H1 (cell line): Measurements from ENCODE around the gene SLC27A6. TPM values are rescaled to one million over a fixed set of nuclear protein-coding genes. Genes with fewer than 3 reads are reported as not detected.

Source experiments
- ASH2L ChIP-seq: fragments of 200-600, 300-600 bp; sonication (generic); IDR thresholded peaks from one replicate; pipeline ENCODE4 v1.7.1; 2017; ENCODE audit warnings: low read length
- KDM5A ChIP-seq: fragments of 200-600 bp; IDR thresholded peaks from 2 replicates; pipeline ENCODE4 v1.7.1; 2012; ENCODE audit warnings: mild to moderate bottlenecking, low read length, inconsistent platforms, mixed read lengths
- NANOG ChIP-seq: IDR thresholded peaks from 2 replicates; pipeline ENCODE4 v1.6.1; 2011; ENCODE audit warnings: low read length, low read depth, mild to moderate bottlenecking, inconsistent platforms; ENCODE audit not compliant: insufficient read depth, poor library complexity, severe bottlenecking
- NRF1 ChIP-seq: IDR thresholded peaks from 2 replicates; pipeline ENCODE4 v1.6.1; 2011; ENCODE audit warnings: mild to moderate bottlenecking, low read depth, low read length, improper control_type of control experiment
- TEAD4 ChIP-seq: IDR thresholded peaks from 2 replicates; pipeline ENCODE4 v1.6.1; 2012; ENCODE audit warnings: low read depth, low read length, inconsistent platforms, mixed read lengths
- polyA plus RNA-seq, 7 experiments: library from polyadenylated mRNA; depleted of rRNA in 3 of 7; stranded (reverse) in 5 of 7; unstranded in 2 of 7; fragments of >200 nt in 5 of 7; fragments of 200-250 nt in 2 of 7; gene quantifications; 1 replicate in 5 of 7; 2 replicates in 1 of 7; 4 replicates in 1 of 7; pipeline versions ENCODE4 v1.2.1 to v1.2.3, GENCODE V29; 2011 to 2013; ENCODE audit warnings: missing spikeins in 2 of 7, mixed read lengths in 2 of 7
- total RNA-seq: library from RNA; stranded (reverse); fragmentation: NEBNext Ultra II Directional; extraction: Animal tissue kit (Norgen Biotek cat#: 25700); gene quantifications from 2 replicates; pipeline ENCODE4 v1.2.1, GENCODE V29; 2021
- TF ChIP-seq, protein P1 (sequence below): fragments of 300-600 bp; sonication (generic); IDR thresholded peaks from 2 replicates; pipeline ENCODE4 v1.7.1; 2012; ENCODE audit warnings: low read length, moderate library complexity, mild to moderate bottlenecking, inconsistent platforms; ENCODE audit not compliant: insufficient replicate concordance

The SLC27A6 gene
- total and polyA plus RNA-seq, 2 of the 8 experiments (the other 6 are each of a cell fraction or from before 2014, with no cell fraction given): 4.0 to 4.7 TPM

DNA sequence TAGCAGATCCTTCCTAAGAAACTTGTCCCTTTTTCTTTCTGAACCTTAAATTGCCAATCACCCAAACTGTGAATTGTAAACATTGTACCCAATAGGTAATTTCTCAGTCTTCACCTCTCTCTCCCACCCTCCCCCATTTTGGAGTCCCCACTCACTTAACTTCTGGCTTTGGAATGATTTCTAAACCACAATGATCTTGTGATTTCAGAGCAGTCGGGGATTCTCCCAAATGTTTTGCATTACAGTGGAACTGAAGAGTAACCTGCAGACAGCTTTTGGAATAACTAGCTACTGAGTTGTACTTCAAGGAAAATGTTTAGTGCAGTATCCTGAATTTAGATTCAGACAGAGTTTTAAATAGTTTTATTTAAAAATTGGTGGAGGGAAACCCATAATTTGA is 19.2 kb downstream of the SLC27A6 start (continued):
- TF ChIP-seq, protein P1, sequence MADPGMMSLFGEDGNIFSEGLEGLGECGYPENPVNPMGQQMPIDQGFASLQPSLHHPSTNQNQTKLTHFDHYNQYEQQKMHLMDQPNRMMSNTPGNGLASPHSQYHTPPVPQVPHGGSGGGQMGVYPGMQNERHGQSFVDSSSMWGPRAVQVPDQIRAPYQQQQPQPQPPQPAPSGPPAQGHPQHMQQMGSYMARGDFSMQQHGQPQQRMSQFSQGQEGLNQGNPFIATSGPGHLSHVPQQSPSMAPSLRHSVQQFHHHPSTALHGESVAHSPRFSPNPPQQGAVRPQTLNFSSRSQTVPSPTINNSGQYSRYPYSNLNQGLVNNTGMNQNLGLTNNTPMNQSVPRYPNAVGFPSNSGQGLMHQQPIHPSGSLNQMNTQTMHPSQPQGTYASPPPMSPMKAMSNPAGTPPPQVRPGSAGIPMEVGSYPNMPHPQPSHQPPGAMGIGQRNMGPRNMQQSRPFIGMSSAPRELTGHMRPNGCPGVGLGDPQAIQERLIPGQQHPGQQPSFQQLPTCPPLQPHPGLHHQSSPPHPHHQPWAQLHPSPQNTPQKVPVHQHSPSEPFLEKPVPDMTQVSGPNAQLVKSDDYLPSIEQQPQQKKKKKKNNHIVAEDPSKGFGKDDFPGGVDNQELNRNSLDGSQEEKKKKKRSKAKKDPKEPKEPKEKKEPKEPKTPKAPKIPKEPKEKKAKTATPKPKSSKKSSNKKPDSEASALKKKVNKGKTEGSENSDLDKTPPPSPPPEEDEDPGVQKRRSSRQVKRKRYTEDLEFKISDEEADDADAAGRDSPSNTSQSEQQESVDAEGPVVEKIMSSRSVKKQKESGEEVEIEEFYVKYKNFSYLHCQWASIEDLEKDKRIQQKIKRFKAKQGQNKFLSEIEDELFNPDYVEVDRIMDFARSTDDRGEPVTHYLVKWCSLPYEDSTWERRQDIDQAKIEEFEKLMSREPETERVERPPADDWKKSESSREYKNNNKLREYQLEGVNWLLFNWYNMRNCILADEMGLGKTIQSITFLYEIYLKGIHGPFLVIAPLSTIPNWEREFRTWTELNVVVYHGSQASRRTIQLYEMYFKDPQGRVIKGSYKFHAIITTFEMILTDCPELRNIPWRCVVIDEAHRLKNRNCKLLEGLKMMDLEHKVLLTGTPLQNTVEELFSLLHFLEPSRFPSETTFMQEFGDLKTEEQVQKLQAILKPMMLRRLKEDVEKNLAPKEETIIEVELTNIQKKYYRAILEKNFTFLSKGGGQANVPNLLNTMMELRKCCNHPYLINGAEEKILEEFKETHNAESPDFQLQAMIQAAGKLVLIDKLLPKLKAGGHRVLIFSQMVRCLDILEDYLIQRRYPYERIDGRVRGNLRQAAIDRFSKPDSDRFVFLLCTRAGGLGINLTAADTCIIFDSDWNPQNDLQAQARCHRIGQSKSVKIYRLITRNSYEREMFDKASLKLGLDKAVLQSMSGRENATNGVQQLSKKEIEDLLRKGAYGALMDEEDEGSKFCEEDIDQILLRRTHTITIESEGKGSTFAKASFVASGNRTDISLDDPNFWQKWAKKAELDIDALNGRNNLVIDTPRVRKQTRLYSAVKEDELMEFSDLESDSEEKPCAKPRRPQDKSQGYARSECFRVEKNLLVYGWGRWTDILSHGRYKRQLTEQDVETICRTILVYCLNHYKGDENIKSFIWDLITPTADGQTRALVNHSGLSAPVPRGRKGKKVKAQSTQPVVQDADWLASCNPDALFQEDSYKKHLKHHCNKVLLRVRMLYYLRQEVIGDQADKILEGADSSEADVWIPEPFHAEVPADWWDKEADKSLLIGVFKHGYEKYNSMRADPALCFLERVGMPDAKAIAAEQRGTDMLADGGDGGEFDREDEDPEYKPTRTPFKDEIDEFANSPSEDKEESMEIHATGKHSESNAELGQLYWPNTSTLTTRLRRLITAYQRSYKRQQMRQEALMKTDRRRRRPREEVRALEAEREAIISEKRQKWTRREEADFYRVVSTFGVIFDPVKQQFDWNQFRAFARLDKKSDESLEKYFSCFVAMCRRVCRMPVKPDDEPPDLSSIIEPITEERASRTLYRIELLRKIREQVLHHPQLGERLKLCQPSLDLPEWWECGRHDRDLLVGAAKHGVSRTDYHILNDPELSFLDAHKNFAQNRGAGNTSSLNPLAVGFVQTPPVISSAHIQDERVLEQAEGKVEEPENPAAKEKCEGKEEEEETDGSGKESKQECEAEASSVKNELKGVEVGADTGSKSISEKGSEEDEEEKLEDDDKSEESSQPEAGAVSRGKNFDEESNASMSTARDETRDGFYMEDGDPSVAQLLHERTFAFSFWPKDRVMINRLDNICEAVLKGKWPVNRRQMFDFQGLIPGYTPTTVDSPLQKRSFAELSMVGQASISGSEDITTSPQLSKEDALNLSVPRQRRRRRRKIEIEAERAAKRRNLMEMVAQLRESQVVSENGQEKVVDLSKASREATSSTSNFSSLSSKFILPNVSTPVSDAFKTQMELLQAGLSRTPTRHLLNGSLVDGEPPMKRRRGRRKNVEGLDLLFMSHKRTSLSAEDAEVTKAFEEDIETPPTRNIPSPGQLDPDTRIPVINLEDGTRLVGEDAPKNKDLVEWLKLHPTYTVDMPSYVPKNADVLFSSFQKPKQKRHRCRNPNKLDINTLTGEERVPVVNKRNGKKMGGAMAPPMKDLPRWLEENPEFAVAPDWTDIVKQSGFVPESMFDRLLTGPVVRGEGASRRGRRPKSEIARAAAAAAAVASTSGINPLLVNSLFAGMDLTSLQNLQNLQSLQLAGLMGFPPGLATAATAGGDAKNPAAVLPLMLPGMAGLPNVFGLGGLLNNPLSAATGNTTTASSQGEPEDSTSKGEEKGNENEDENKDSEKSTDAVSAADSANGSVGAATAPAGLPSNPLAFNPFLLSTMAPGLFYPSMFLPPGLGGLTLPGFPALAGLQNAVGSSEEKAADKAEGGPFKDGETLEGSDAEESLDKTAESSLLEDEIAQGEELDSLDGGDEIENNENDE: no peak
- TF ChIP-seq NANOG (no peak), NRF1 (no peak), KDM5A (no peak), TEAD4 (no peak), ASH2L (no peak)
